CMK (cell line): ENCODE measurements around the gene CEACAM8.
"Not testable (repeated sequence)": the region's sequence is repeated elsewhere in the genome, so short reads cannot be mapped to it uniquely, and the experiment has no call there.

Experiments
- DNase-seq: peaks from one replicate; pipeline ENCODE4 v3.0.0-alpha.2; 2010; ENCODE audit warnings: low read depth

Gene CEACAM8

DNA sequence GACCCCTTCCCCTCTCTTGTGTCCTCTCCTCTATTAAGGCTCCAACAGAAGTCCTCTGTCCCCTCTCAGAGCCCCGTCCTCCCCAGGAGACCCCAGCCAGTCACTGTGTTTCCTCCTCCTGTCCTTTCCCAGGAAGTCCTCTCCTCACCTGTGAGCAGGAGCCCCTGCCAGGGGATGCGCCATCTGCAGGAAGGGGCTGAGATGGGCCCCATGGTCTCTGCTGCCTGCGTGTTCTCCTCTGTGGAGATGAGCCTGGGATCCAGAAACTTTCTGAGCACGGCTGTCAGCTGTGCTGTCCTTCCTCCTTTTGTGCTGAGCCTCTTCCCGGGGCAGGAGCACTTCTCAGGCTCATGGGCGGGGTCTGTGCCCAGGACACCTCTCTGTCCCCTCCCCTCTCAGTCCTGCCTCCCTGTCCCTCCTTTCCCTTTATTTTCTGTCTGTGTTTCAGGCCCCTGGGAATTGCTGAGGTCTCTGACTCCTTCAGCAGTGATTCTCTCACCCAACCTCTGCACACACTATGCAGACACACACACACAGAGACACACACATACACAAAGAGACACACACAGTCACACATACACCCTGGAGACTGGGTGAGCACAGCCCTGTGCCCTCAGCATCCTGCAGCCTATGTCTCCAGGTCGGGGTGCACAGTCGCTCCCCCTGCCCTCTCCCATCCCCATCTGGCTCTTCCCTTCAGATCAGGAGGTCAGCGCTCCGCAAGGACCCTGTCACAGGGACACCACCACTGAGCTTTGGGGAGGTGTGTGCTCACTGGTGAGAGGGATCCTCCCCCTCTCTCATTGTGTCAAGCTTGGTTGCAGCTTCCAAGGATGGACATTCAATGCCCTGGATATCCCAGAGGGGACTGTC, at the start of gene CEACAM8:
Gene CEACAM8 (minus strand): TSS at position 308 of the 873 bp plus-strand sequence. CDS start 96 bp downstream, at position 212.
- DNase-seq: no peak

DNA sequence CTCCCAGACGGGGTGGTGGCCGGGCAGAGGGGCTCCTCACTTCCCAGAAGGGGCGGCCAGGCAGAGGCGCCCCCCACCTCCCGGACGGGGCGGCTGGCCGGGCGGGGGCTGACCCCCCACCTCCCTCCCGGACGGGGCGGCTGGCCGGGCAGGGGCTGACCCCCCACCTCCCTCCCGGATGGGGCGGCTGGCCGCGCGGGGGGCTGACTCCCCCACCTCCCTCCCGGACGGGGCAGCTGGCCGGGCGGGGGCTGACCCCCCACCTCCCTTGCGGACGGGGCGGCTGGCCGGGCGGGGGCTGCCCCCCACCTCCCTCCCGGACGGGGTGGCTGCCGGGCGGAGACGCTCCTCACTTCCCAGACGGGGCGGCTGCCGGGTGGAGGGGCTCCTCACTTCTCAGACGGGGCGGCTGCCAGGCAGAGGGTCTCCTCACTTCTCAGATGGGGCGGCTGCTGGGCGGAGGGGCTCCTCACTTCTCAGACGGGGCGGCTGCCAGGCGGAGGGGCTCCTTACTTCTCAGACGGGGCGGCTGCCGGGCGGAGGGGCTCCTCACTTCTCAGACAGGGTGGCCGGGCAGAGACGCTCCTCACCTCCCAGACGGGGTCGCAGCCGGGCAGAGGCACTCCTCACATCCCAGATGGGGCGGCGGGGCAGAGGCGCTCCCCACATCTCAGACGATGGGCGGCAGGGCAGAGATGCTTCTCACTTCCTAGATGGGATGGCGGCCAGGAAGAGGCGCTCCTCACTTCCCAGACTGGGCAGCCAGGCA, 44.8 kb upstream of the CEACAM8 start:
- DNase-seq: not testable (repeated sequence)

DNA sequence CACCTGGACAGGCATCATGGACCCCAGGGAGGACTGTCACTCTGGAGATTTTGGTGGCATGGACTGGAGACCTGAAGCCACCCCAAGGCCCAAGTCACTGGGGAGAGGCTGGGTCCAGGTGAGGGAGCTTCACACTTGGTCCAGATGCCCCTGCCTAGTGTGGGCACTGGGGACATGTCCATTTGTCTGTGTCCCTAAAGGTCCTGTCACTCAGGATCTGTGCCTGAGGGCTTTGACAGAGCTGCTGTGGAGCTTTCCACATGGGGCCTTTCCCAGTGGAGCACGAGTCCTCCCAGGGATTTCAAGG, 40.5 kb upstream of the CEACAM8 start:
- DNase-seq: no peak

DNA sequence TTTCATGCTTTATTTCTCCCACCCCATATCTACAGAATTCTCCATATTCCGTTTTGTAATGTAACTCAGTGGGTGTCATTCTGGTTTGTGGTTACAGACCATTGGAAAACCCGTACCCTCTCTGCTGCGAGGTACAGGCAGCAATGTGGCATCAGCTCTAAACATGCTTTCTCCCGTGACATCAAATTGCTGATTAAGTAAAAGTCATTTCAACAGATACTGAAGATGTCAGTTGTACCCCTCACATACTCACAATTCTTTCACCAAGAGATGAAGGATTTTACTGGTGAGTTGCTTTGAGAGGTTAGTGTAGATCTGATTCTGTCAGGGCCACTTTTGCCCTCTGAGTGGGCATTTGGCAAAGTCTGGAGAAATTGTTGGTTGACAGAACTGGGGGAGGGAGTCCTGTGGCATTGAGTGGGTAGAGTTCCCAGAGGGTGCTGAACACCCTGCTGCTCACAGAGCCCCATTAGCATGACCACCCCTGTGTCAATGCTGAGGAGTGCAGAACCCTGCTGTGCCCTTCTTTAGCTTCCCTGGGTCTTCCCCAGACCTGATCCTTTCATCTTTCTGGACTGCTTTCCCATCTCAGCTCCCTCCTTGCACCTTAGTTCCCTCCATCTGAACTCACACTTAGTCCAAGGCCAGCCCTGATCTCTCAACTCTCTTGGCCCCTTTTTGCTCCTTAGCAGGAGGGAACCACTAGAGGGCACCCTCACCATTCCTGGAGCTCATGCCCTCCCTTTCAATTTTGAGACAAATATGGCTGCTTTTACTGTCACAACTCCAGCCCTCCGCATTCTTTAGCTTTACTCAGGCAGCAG, 39.9 kb upstream of the CEACAM8 start:
- DNase-seq: peak; percentile 7

DNA sequence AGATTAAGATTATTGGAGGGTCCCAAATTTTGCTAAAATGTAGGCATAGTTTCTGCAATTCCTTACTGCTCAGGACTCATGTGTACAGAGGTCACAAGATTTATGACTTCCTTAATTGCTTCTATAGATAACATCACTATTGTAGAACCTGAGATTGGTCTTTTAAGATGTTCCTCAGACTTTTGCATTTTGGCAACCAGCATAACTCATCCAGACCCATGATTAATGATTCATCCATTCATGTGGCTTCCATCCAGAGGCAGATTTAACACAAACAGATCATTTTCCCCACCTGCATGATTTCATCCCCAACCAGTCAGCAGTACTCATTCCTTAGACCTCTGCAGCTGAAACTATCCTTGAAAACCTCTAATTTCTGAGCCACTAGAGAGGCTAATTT, 34.5 kb upstream of the CEACAM8 start:
- no peak for DNase-seq

DNA sequence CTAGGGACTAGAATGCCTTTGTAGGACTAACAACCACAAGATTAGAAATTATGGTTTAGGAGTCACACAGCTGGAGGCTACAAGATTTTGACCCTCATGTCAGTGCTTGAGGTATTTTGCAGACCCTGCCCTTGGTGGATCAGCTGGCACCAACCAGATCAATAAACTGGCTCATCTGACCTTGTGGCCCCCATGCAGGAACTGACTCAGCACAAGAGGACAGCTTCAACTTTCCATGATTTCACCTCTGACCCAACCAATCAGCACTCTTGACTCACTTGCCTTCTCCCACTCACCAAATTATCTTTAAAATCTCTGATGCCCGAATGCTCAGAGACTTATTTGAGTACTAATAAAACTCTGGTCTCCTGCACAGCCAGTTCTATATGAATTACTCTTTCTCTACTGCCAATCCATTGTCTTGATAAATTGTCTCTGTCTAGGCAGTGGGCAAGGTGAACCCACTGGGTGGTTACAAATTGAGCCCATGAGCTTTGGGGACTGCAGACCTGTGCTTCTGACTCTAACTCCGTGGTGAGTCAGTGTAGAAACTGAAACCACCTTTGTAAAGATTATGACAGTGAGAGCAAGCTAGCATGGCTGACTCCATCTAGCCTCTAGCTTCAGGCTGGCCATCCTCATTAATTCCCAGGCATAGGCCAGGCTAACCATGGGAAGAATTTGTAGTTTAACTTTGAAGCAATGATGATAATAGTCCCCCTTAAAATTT, 33.9 kb upstream of the CEACAM8 start:
- no peak for DNase-seq

DNA sequence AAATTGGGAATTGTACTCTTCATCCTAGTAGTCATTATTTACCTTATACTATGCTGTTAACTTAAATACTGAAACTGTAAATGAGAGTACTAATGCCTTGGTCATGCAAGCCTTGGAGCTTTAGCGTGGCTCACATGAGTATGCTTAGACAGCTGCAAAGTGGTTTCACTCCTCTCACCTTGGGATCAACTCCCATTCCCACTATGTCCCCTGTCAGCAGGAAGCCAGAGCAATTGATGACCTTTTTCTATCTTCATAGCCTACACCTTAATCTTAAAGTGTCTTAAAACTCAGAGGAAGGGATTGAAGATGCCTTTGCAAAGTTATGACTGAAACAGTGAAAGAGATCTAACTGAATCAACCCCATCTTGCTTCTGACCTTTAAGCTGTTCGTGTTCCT, 33.2 kb upstream of the CEACAM8 start:
- DNase-seq: no peak

DNA sequence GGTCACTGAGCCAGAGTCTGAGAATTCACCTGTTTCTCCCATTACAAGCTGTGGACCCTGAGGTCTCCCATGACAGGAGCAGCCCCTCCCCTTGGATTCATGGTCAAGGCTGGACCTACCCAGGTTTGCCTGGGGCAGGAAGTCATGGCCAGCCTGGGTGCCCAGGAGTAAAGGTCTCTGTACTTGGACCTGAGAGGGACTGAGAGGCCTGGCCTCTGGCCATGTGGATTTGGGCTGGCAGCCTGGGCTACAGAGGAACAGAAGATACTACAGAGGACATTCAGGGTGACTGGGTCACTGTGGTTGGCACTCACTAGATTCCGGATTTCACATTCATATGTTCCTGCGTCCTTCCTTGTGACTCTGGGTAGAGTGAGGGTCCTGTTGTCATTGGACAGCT, 31.5 kb upstream of the CEACAM8 start:
- DNase-seq: no peak

DNA sequence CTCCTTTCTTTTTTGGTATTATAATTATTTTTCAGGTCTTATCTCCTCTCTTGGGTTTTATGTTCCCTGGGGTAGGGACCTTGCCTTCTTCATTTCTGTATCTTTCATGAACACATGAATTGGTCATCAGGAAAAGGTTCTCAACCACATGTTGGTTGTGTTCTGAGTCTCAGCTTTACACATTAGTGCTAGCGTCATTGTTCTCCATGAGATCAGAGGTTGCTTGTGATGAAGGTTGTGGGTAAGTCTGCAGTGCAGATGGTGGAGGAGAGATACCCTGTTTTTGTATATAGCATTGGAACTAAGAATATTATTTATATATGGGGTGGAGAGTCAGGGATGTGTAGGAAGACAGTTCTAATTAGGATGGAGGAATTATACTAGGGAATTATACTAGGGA, 24.5 kb upstream of the CEACAM8 start:
- no peak for DNase-seq

DNA sequence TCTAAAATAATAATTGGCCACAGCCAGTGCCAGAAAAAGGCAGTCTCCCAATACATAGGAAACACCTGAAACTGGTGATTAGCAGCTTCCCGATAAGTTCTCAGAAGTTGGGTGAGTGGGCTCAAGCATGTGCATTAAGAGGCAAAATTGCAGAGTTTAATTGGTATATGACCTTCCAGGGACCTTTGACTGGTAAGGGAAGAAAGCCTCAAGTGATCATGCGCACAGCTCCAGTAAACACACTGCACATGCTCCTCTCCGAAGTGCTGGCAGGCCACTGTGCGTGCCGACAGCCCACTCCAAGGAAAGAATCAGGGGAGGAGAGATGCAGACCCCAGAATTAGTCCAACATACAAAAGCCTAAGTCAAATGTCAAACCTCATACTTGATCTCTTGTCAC, 18.9 kb upstream of the CEACAM8 start:
- no peak for DNase-seq

DNA sequence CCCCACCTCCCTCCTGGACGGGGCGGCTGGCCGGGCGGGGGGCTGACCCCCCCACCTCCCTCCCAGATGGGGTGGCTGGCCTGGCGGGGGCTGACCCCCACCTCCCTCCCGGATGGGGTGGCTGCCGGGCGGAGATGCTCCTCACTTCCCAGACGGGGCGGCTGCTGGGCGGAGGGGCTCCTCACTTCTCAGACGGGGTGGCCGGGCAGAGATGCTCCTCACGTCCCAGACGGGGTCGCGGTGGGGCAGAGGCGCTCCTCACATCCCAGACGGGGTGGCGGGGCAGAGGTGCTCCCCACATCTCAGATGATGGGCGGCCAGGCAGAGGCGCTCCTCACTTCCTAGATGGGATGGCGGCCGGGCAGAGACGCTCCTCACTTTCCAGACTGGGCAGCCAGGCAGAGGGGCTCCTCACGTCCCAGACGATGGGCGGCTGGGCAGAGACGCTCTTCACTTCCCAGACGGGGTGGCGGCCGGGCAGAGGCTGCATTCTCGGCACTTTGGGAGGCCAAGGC, 15.7 kb upstream of the CEACAM8 start:
- DNase-seq: not testable (repeated sequence)

DNA sequence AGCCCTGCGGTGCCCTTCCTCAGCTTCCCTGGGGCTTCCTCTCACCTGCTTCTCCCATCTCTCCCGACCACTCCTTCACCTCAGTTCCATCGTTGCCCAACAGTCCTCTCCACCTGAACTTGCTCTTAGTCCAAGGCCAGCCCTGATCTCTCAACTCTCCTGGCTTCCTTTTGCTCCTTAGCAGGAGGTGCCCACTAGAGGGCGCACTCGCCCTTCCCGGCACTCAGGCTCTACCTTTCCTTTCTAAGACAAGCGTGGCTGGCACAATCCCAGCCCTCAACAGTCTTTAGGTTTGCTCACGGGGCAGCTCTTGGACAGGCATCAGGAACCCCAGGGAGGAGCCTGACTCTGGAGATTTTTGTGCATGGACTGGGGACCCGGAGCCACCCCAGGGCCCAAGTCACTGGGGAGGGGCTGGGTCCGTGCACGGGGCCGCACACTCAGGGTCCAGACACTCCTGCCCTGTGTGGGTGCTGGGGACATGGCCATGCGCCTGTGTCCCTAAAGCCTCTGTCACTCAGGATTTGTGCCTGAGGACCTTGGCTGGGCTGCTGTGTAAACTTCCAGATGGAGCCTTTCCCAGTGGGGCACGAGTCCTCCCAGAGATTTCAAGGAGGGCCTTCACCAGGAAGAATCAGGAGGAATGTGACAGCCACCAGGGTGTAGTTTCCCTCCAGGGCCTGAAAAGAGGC, 12.1 kb upstream of the CEACAM8 start:
- DNase-seq: no peak

DNA sequence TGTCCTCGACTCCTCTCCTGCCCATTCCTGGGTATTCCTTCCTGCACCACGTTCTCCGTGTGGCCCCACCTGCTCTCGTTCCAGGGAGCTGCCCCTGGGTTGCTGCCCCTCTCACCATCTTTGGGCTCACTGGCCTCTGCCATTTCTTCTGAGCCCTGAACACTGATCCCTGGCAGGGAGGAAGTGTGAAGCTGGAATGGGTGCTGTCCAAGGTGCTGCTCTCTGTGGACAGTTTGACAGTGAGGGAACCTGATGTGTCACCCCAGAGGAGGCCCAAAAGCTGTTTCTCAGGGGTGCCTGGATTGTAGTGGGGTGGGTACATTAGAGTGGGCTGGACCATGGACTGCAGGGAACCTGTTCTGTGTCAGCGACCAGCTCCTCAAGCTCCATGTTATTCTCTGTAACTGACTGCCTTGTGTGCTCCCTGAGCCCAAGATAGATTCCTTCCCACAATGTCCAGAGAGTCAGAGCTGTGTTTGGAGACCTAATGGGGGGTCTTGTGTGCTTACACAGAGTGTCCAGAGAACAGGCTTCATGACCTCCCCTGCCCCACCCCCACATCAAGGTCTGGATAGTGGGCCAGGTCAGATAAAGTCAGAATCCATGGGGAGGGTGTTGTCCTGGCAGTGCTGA, 7.2 kb upstream of the CEACAM8 start:
- no peak for DNase-seq

DNA sequence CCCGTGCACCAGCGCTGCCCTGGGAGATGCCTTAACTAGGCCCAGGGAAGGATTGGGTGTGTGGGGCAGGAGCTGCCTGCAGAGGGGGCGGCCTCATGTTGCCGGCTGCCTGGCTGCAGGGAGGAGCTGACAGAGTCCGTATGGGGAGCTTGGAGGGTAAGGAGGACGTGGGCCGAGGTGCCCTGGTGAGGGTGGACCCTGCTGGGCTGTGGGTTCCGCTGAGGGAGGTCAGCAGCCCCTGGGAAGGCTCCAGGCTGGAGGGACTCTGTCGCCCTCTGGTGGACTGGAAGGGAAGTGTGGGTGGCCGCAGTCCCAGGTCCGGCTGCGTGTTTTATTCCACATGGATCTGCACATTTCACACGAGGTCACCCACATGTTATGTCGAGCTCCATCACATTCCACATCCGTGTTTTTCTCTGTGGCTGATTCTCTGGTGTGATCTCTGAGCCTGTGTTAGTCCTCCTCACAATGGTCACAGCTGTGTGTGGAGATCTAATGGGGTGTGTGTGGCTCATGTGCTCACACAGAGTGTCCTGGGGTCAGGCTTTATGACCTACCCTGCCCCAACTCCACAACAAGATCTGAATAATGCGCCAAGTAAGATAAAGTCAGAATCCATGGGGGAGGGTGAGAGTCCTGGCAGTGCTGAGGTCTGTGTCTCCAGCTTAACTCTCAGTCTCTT, 1.8 kb upstream of the CEACAM8 start:
- DNase-seq: no peak

DNA sequence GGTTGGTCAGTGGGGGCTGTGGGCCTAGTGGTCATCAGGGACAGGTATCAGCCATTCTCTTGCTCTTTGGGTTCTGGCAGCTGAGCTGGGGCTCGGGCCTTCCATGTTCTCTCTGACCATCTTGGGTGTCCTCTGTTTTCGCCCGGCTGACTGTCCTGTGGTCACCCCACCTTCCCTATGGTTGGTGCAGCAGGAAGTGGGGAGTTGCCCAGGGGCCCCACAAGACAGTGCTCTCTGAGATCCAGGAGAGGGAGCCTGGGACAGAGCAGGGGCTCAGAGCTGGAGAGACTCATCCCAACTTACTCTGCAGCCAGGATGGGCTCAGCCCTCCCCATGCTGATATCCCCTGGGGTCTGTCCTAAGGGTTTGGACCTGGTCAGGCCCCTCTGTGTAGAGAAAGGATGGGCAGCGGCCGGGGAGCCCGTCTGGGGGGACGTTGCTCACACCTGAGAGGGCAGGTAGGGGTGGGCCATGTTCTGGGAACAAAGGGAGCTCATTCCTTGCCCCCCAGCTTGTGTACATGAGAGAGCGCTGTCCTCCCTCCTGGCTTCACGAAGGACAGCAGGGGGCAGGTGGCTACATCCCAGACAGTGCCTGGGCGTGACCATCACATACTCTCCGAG, 937 bp upstream of the CEACAM8 start:
- DNase-seq: no peak

DNA sequence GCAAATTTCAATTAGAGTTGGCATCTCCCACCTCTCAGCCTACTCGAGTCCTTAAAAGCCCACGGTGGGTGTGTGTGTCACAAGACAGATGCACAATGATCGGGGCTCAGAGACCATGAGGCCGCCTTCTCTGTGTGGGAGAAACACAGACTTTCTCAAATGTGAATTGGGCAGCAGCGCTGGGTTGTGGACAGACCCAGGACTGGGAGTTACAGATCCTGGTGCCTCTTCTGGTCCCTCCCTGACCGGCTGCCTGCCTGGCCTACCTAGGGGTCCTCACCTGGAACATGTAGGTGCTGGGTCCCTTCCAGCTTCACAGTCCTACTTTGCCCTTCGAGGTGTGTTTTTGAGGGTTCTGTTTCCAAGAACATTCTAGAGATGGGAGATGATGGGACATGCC, 4.9 kb downstream of the CEACAM8 start:
- no peak for DNase-seq

DNA sequence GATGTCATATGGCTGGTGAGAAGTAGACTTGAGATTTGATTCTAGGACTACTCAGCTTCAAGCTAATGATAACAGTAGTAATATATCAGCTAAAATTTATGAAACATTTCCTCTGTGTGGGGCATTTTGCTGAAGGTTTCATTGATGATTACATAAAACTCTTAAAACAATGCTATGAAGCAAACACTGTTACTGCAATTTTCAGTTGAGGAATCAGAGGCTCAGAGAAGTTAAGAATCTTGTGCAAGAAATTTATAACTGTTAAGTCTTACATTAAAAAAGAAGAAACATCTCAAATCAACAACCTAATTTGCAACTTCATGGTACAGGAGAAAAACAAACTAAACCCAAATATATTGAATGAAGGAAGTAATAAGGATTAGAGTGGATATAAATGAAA, 10.3 kb downstream of the CEACAM8 start:
- no peak for DNase-seq

DNA sequence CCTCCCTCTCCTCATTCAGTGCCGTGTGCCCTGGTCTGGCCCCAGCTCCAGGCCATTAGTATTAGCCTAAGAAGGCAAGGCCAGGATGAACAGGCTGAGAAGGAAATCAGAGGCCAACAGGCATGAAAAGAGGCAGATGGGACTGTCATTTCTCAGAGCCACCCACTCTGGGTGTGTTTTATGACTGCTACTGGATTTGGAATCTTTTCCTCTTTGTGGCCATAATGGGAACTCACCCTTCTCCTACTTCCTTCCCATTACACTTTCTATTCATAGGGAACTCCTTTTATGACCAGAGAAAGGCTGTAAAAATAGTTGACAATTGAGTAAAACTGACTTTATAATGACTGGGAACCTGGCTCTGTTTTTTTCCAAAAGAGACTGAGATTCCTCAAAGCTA, 17.7 kb downstream of the CEACAM8 start:
- no peak for DNase-seq

DNA sequence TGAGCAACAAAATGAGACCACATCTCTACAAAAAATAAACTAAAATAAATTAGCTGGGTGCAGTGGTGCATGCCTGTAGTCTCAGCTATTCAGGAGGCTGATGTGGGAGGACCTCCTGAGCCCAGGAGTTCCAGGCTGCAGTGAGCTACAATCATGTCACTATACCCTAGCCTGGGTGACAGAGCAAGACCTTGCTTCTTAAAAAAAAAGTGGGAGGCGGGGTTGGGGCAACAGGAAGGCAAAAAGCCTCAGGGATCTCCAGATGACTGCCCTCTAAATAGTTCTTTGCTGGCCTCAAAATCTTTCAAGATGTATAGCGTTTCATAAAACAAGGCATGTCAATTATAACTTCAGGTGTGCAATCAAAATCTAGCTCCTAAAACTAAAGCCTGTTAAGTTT, 18.5 kb downstream of the CEACAM8 start:
- no peak for DNase-seq

DNA sequence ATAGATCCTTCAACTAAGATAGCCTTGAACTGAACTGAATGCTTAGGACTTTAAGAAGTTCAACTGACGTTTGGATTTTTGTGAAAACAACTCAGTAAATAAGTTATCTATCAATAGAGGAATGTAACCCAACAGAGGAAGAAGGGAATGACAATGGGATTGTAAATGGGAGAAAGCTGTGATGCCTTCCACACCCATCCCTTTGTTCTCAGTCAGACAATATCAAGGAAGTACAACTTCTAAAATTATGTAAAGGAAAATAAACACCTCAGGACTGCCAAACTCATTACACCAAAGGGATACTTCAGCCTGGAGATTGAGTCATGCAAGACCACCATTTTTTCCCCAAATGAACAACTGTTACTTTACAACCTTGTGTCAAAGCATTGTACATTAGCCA, 21.1 kb downstream of the CEACAM8 start:
- DNase-seq: no peak
